ENCODE data around the gene FAM170B. TPM values are rescaled to one million over a fixed set of nuclear protein-coding genes. Genes with fewer than 3 reads are reported as not detected.

The FAM170B gene
- total RNA-seq, 4 donors from 2014 or later = not detected

DNA sequence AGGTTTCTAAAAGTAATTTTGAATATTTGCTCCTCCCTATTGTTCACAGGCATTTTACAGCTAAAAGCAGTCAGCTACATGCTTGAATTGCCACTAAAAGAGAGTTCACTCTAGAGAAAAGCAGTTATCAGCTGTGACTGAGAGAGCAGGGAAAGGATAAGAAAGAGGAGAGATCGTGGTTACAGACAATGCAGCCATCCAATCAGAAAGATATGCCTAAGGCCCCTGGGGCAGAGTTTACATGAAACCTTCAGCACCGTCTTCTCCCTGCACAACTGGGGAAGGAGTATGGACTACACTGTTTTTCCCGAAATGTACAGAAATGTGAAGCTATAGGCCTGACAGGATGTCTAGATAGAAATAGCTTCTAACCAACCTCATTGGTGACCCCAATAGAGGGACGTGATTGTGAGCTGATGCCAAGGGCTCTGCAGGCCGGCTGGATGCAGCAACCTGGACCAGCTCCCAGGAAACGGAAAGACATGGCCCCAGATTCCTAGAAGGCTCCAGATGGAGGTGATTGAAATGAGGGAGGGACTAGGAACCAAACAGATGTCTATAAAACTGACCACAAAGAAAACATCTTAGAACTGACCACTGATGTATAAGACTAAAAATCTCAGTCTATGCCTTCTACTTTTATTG lies 15.3 kb downstream of the FAM170B start:
- H3K36me3 ChIP-seq = no peaks in the 10 kb centered on the region
- H3K27ac ChIP-seq = no peak overlapping the region
- H3K9me3 ChIP-seq = no peaks in the 10 kb centered on the region
- no peak overlapping the region for H3K4me3 ChIP-seq
- TF ChIP-seq, protein P1, sequence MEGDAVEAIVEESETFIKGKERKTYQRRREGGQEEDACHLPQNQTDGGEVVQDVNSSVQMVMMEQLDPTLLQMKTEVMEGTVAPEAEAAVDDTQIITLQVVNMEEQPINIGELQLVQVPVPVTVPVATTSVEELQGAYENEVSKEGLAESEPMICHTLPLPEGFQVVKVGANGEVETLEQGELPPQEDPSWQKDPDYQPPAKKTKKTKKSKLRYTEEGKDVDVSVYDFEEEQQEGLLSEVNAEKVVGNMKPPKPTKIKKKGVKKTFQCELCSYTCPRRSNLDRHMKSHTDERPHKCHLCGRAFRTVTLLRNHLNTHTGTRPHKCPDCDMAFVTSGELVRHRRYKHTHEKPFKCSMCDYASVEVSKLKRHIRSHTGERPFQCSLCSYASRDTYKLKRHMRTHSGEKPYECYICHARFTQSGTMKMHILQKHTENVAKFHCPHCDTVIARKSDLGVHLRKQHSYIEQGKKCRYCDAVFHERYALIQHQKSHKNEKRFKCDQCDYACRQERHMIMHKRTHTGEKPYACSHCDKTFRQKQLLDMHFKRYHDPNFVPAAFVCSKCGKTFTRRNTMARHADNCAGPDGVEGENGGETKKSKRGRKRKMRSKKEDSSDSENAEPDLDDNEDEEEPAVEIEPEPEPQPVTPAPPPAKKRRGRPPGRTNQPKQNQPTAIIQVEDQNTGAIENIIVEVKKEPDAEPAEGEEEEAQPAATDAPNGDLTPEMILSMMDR (IDR thresholded peaks at IDR 0.05) = no peak
- no peak for TF ChIP-seq POLR2A (IDR thresholded peaks at IDR 0.05)
- no peaks in the 10 kb centered on the region for H3K27me3 ChIP-seq
- H3K4me1 ChIP-seq = no peaks in the 10 kb centered on the region
- DNase-seq = no peak
- intact Hi-C loops (cut with DNase I; ENCODE audit: low total_unique reads) = no loop called here

DNA sequence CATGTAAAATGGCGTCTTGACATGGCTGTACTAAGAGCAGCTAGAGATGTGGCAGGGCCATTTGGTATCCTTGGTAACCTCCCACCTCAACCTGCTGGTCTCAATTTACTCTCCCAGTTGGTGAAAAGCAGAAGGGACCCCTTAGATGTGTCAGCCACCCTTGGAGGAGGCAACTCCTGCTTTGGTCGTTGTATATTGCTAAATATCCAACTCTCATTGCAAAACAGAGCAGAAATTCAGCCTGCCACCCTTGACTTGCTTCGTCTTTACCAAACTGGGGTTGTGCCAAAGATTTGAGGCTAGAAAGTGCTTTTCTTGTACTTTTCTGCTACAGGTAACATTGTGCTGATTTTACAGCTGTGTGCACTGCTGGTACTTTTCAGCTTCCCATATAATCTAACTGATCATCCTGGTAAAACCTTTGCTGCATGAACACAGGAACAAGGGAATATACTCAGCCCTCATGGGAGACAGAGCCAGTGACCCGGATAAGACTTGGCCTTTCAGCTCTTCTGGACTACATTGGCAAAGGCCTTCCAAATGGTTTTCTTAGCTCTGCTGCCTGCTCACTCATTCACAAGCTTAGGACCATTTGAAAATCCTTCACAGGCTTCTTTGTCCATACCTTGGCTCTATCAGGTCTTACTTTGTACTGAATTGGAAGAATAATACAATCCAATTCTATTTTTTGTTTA lies 16.3 kb downstream of the FAM170B start:
- Histone ChIP-seq H3K27me3 (no peaks in the 10 kb centered on the region), H3K4me3 (no peak overlapping the region), H3K4me1 (no peaks in the 10 kb centered on the region), H3K36me3 (no peaks in the 10 kb centered on the region), H3K27ac (no peak overlapping the region), H3K9me3 (no peaks in the 10 kb centered on the region)
- DNase-seq = no peak
- intact Hi-C loops (cut with DNase I; ENCODE audit: low total_unique reads) = no loop called here
- TF ChIP-seq POLR2A (IDR thresholded peaks at IDR 0.05) = no peak
- TF ChIP-seq, protein P1 (IDR thresholded peaks at IDR 0.05) = no peak

- intact Hi-C loops (cut with DNase I; ENCODE audit: low total_unique reads) = no loop called here
Observed at GRCh38 chr10:49116509-49117375, 17.1 kb downstream of the FAM170B start.

DNA sequence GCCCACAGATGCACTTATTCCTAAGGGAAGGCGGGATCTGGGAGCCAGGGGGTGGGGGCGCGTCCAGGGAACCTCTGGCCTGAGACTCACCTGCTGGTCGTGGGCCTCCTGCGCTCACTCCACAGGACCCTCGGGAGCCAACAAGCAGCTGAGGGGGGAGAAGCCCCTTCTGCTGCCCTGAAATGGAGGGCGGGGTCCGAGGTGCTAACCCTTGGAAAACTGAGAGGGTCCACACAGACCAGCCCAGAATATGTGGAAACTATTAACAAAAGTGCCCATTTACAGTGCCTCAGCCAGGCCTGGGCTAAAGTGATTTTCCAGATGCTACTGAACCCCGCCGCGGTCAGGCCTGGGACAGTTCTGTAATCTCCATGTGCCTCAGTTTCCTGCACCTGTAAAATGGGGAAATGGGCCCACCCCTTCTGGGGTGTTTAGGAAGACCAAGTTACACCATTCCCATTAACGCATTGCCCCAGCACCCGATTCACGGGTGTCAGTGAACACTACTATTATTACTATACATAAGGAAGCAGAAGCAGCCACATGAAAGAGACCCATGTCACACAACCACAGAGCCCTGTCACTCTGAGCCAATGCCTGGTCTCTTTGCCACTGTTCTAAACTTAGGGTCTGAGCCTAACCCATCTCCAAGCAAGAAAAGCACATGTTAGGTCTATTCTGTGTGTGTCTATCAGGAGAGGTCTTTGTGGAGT lies 17.9 kb downstream of the FAM170B start:
- Histone ChIP-seq H3K4me3 (peak overlapping the region in 1 of 2 donors; percentile 38), H3K36me3 (no peaks in the 10 kb centered on the region), H3K4me1 (no peaks in the 10 kb centered on the region), H3K27me3 (no peaks in the 10 kb centered on the region), H3K27ac (peak overlapping the region; percentile 63 to 87), H3K9me3 (no peaks in the 10 kb centered on the region)
- no peak for DNase-seq
- intact Hi-C loops (cut with DNase I; ENCODE audit: low total_unique reads) = no loop called here
- TF ChIP-seq, protein P1 (IDR thresholded peaks at IDR 0.05) = no peak
- TF ChIP-seq POLR2A (IDR thresholded peaks at IDR 0.05) = no peak

More at GRCh38 chr10:49116509-49117375, 17.1 kb downstream of the FAM170B start:
- DNase-seq = no peak
- Histone ChIP-seq H3K9me3 (no peaks in the 10 kb centered on the region), H3K4me3 (no peak overlapping the region), H3K4me1 (no peaks in the 10 kb centered on the region), H3K27ac (peak overlapping the region in 1 of 2 donors; percentile 63), H3K36me3 (no peaks in the 10 kb centered on the region), H3K27me3 (no peaks in the 10 kb centered on the region)
- no peak for TF ChIP-seq POLR2A (IDR thresholded peaks at IDR 0.05)
- TF ChIP-seq, protein P1 (IDR thresholded peaks at IDR 0.05) = no peak

All from uterus (tissue), 4 donors.